GM18907 (cell line): ENCODE data around the gene FAM13A.
"Not testable (repeated sequence)": the region's sequence is repeated elsewhere in the genome, so short reads cannot be mapped to it uniquely, and the experiment has no call there.

Experiments
- ATAC-seq: cut with Tn5 transposase; IDR thresholded peaks from one replicate; pipeline ENCODE4 v1.9.1; 2021; ENCODE audit warnings: mild to moderate bottlenecking, moderate library complexity; ENCODE audit not compliant: unreplicated experiment

The FAM13A gene

DNA sequence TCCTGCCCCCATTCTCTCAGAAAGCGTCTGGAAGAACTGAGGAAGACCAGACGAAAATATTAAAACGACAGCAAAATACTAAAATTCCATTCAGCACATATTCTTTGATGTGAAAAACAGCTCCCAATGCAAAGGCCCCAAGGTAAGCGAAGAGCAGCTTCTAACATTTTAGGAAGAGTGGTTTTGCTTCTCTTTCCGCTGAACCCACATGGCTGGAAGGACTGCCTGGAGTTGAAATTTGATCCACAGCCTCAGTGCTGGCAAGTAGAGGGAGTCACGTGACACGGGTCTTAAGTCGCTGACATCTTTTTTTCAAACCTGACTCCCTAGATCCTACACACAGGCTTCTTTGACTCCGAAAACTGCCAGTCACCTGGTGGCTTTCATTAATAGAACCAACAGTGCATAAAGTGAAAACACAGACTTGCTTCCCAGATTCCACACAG, at the start of gene FAM13A:
Gene FAM13A, minus strand, starts transcription at position 233 of the 446 bp plus-strand sequence. Its CDS starts 221 bp downstream, at position 12.
- peak; percentile 84 for ATAC-seq

DNA sequence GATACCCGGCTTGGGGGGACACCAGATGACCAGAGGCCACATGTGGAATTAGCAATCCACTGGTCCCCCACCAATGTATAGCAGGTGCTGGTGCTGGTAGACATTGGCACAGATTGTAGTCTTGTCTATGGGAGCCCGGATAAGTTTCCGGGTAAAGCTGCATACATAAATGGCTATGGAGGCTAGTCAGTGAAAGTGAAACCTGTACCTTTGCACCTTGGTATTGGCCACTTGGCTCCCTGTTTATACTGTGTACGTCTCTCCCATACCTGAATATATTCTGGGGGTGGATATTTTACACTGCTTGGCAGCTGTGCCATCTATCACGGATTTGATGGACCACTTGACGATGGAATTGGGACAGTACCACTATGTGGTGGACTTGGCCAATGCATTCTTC, 48.7 kb upstream of the FAM13A start:
- ATAC-seq: no peak

DNA sequence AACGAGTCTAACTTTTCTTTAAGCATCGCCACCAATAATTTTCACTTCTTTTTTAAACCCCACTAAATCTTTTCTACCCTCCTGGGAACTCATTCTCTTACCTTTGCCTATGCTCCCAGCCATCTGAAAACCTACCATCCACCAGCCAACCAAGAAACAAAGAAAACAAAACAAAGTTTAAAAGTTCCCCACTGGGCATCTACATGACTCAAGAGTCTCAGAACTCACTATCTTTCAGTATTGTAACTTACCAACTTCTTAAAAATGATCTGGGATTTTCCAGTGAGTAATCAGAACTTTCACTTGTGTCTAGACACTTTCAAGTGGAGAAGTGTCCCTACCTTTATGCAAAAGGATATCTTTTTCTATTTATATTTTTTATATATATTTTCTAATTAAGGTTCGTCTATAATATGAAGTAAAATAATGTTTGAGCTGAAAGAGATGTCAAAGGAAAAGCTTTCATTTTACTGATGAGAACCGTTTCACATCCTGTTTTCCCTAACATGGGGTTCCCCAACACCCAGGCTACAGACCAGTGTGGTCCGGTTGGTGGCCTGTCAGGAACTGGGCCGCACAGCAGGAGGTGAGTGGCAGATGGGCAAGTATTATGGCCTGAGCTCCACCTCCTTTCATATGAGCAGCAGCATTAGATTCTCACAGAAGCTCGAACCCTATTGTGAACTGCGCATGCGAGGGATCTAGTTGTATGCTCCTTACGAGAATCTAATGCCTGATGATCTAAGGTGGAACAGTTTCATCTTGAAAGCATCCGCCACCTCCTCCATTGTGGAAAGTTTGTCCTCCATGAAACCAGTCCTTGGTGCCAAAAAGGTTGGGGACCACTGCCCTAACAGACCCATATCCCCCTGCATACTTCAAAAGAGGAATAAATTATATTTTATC, 44.5 kb upstream of the FAM13A start:
- ATAC-seq: peak; percentile 94

DNA sequence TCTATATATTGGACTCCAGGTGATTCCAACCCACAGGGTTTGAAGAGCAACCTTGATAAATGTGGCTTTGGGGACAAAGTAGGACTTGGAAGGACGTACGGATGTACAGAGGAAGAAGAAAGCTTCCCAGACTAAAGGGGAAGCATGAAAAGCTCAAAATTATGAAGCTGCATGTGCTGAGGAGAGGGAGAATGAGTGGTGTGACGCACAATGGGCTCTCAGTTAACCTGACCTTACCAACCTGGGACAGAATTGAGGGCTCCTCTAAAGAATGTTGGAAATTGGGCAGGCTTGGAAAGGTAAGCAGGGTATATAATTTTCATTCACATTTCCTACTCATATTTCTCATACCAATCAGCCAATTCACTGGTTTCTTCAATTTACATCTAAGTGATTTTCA, 43.9 kb upstream of the FAM13A start:
- ATAC-seq: peak; percentile 23

DNA sequence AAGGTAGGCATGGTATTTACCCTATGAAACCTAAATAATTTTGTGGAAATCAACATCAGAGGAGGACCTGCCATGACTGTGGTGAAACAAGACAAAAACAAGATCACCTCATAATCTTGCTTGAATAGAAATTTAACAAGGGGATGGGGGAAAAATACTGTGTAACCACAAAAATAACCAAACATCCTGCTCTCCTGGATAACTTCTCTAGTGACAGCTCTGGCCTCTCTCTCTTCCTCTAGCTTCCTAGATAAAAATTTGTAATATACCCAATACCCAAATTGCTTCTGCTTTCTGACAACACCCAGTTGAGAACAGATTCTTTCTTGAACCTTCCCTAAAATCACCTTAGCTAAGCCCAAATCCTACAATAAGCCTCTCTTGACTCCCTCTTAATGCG, 42.5 kb upstream of the FAM13A start:
- no peak for ATAC-seq

DNA sequence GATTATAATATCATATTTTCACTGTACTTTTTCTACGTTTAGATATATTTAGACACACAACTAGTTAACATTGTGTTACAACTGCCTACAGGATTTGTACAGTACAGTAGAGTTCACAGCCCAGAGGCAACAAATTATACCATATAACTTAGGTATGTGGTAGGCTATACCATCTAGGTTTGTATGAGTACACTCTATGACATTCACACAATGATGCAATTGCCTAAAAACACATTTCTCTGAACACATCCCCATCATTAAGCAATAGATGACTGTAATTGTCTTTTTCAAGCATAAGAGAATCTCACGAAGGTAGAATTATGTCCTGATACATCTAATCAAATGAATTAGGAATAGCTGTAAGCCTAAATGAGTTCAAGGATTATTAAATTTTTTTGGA, 42.0 kb upstream of the FAM13A start:
- ATAC-seq: no peak

DNA sequence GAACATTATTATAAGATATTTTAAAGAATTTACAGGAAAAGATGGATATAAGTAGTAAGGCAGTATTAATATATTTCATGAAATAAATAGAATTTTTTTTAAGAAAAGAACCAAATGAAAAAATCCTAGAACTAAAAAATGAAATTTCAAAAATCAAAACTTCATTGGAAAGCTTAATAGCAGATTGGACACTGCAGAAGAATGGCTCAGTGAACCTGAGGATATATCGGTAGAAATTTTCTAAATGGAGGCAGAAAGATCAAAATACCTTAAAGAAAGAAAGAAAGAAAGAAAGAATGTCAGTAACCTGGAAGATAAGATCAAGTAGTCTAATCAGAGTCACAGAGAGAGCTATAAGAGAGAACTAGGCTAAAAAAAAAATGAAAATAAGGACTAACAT, 21.3 kb upstream of the FAM13A start:
- ATAC-seq: no peak

DNA sequence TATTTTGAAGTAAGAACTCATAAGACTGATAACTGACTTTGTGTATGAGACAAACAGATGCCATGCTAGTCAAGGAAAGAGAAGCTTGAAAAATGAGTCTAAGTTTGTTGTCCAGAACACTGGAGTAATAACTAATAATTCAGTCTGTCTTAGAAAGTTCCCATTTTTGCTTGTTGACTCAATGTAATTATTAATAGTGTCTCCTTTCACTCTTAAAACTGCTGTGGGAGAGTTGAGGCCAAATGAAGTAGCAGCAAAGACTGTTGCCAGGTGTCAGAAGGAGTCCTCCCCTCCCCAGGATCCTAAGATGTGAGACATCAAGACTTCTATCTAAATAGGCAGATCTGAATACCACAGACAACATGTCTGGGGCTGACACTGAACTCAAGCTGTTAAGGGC, 20.8 kb upstream of the FAM13A start:
- no peak for ATAC-seq

DNA sequence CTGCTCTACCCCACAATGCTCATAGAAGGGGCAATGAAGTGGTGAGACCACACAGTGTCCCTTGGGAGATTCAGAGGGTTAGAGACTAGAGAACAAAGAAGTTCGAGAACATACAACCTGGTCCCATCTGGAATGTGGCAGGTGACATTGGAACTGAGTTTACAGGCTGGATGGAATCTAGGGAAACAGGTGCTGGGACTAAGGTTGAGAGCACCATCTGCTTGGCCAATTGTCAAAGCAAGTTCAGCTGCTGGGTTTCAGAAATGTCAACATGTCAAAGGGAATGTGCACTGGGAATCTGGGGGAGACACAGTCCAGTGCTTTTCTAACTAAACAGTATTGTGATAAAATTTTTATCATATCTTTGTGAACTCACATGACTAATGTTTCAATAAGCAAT, 15.9 kb upstream of the FAM13A start:
- no peak for ATAC-seq

DNA sequence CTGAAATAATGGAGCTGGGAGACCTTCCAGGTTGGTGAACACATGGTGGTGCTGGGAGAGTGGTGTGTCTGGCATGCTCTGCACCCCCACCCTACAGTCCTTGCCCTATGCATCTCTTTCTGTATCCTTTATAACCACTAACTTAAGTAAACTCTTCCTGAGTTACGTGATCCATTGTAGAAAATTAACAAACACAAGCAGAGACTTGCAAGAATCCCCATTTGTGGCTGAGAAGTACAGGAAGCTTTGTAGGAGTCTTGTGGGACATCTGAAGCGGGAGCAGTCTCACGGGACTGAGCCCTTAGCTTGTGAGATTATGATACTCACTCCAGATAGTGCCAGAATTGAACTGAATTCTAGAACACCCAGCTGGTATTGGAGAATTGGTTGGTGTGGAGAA, 14.3 kb upstream of the FAM13A start:
- ATAC-seq: no peak

DNA sequence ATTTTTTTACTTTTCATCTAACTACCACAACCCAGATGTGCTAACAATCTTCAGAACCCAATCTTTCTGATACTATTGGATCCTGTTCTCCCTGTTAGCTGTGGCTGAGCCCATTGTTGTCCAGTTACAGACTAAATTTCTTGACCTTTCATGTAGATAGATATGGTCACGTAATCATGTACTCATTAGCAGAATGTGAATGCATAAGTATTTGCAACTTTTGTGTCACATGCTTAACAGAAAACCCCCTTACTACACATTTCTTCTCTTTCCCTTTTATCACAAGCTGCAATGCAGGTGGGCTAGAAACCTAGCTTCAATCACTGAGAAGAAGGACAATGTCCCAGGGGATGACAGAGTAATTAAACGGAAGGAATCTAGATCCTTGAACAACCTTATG, 13.1 kb upstream of the FAM13A start:
- peak; percentile 56 for ATAC-seq

DNA sequence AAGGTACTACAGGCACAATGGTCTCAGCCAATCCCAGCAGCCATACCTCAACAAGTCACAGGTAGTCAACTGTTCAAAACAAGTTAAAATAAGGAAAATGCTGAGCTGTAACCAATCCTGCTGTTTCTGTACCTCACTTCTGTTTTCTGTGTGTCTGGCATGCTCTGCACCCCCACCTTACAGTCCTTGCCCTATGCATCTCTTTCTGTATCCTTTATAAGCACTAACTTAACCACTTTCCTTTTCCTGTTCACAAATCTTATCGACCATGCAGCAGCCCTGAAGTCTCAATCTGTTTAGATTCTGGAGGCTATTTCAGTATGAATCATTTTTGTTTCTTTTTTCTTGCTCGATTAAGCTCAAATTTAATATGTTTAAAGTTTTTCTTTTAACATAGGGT, 12.5 kb upstream of the FAM13A start:
- peak; percentile 86 for ATAC-seq

DNA sequence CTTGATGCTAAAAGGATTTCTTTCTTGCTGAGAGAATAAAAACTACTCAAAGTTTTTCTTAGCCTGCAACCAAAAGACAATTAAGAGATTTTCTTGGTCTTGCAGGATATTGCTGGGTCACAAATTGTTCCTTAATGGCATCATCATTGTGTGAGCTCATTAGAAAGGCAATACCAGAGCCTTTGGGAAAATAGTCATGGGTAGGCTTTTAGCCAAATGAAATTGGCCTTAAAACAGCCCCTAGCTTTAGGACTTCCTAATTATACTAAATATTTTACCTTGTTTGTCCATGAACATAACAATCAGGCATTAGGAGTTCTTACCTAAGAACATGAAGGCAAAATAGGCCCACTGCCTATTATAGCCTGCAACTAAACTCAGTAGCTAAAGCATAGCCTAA, 10.4 kb upstream of the FAM13A start:
- ATAC-seq: no peak

DNA sequence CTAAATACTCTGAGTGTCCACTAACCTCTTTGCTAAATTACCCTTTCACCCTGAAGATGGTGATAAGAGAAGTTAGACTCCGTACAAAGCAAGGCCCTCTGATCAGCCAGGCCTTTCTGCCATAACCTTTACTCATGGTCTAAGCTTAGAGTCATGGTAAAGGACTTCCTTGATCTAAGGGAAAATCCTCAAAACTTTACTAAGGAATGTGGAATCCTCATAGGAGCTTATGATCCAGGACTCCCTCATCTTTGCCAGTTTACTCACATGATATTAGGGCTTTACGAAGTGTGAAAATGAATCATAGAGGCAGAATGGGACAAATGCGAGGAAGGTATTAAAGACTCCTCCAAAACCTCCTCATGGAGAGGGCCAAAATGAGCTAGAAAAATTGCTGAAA, 7.9 kb upstream of the FAM13A start:
- no peak for ATAC-seq

DNA sequence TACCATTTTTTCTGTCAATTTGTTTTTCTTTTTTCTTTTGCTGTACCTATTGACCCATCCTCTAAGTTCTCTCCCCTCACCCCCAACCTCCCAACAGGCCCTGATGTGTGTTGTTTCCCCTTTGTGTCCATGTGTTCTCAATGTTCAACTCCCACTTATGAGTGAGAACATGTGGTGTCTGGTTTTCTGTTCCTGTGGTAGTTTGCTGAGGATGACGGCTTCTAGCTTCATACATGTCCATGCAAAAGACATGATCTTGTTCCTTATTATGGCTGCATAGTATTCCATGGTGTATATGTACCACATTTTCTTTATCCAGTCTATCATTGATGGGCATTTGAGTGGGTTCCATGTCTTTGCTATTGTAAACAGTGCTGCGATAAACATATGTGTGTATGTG, 859 bp upstream of the FAM13A start:
- not testable (repeated sequence) for ATAC-seq

DNA sequence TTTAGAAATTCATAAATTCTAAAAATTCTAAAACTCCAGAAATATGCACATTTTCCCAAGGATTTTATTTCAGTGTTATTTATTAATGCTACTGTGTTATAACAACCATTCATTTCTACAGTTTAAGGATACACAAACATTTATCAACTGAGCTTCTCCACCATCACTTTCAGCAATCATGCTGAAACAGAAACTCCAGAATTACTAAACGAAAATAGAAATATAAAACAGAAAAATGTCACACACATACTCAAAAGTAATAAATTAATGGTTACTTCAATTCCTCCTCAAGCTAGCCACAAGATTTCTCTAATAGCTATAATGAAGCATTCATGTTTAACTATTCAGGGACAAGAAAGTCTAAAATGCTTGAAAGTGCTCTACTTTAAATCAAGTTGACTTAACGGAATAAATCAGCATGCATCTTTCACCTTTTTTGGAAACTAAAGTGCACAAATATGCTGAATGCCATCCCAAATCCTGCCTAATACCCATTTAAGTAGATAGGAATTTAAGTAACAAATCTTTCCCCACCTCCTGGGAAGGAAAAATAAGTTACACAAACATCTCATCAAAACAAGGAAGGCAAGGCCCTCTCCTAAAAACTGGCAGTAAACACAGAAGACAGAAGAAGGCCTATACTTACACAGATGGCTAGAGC, 563 bp downstream of the FAM13A start:
- ATAC-seq: peak; percentile 43

DNA sequence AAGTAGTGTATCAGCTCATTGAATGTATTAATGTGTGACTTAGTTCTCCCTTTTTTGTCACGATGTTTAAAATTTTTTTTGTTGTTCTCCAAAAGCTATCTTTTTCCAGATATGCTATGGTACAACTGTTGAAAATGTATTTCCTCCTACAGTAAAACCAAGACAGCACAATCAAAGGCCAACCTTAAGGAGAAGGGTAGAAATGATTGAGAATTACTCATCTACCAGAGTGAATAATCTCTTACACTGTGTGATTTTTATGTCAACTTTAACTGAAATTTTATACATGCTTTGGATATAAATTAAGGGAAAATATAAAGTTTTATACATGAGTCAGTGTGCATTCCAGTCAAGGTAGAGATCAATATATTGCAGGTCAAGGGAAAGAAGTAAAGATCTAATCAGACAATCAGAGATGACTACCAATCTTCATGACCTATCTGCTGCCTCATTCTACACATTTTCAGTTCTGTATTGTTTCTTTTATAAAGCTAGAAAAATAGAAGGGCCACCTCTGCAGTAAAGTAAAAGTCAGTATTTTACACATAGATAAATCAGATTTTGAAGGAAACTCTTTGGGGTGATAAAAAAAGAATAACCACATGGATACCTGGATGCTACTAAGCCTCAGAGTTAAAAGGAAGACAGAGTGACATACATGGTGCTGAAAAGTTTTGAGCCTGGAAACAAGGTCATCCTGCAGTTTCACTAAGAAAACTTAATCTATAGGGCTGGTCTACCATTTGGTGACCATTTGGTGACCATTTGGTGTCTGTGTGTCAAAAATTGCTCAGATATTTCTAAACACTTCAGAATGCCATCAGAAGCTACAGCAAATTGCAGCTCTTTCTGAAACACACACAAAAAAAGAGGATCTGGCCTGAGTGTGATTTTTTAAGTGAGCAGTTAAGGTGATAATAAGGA, 1.6 kb downstream of the FAM13A start:
- ATAC-seq: peak; percentile 35

DNA sequence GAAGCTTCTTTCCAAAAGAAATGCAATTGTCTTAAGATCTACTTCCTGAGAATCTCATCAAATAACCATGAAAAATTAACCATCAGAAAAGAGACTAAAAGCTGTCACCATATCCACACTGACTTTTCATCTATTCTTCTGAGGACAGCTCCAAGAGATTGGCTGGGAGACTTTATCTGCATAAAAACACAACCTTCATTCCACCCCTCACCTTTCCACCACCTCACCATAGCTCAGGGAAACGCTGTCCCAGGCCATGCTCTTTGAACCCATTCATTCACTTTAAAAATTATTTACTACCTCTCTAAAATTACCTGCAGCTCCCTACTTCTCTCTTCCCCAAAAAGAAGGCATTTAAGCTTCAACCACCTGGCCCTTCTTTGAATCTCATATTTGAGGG, 2.4 kb downstream of the FAM13A start:
- no peak for ATAC-seq

DNA sequence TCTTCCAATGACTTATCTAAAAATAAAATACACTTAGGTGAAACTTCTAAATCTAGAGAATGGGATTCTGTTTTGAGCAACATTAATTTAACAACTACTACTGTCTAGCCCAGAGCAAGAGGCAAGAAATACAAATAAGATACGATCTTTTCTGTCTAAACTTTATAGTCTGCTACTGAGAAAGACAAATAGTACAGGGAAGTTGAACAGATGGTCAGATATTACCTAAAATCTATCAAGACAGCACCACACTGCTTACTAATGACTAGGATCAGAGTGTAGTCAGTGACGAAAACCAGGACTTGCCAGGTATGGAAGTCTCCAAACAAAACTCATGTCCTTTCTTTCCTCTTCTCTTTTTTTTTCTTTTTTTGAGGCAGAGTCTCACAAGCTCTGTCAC, 7.1 kb downstream of the FAM13A start:
- ATAC-seq: no peak

DNA sequence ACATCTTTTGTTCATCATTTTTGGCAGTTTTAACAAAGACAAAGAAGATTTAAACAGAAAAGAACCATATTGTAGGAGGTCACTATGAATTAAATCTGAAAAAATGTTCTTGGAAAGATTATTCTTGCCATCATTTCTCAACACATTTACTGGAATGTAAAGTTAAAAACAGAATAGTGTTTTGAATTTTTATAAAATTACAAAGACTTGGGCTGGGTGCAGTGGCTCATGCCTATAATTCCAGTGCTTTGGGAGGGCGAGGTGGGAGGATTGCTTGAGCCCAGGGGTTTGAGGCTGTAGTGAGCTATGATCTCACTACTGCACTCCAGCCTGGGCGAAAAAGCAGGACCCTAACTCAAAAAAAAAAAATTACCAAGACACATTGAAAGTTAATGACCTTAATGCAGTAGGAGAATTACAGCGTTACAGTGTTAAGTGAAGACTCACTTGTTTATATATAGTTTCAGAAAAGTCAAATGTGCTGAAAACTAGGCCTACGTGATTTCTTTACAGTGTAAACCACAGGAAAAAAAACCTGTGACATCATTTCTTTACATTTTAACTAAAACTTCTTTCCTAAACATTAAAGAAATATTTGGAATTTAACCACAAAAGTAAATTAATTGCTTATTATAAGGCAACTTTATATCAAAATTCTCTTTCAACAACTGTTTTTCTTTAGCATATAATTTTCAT, 7.9 kb downstream of the FAM13A start:
- ATAC-seq: no peak
